ENCODE data around the gene PIGB. TPM values are rescaled to one million over a fixed set of nuclear protein-coding genes. Genes with fewer than 3 reads are reported as not detected.

The PIGB gene
- total and polyA plus RNA-seq, 2 of the 13 experiments (the other 11 are each of a cell fraction or from before 2014, with no cell fraction given) = 14.5 to 19.1 TPM

DNA sequence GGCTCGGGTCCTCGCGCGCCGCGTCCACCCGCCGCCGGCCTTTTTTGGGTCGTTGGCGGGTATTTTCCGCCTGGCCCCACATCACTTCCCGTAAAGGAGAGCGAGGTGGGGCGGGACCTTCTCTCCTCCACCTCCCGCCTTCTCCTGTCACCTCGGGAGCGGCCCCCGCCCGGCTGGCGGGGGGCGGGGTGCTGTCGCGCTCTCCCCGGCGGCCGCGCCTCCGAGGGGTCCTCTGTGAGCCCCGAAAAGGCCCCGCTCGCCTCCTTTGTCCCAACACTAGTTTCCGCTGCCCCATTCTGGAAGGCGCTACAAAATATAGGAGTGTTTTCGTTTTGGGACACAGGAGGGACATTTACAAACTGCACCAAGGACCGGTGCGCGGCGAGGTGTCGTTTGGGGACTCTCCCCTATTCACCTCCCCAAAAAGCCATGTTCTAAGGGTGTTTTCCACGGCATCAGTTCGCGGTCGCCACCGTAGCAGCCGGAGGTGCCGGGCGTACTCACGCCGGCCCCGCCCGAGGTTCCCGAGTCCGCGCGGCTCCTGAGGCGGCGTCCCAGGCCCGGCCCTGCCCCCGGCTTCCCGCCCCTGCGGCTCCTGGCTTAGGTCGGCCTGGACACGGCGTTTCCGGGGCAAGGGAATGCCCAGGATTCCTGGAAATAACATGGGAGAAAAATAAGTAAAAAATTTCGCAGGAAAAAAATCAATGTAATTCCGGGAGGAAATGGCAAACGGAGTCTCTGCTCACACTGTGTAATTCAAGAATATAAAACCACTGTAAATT lies 29.1 kb upstream of the PIGB start, which contains the start of gene RAB27A (continued):
- TF ChIP-seq, protein P1, sequence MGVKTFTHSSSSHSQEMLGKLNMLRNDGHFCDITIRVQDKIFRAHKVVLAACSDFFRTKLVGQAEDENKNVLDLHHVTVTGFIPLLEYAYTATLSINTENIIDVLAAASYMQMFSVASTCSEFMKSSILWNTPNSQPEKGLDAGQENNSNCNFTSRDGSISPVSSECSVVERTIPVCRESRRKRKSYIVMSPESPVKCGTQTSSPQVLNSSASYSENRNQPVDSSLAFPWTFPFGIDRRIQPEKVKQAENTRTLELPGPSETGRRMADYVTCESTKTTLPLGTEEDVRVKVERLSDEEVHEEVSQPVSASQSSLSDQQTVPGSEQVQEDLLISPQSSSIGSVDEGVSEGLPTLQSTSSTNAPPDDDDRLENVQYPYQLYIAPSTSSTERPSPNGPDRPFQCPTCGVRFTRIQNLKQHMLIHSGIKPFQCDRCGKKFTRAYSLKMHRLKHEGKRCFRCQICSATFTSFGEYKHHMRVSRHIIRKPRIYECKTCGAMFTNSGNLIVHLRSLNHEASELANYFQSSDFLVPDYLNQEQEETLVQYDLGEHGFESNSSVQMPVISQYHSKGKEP (CRISPR knock-in tag; IDR thresholded peaks at IDR 0.05) = no peak
- TF ChIP-seq ZNF264 (CRISPR knock-in tag; IDR thresholded peaks at IDR 0.05) (no peak), ZBTB8A (CRISPR knock-in tag; IDR thresholded peaks at IDR 0.05; ENCODE audit: borderline replicate concordance, low read depth) (no peak), FOXP1 (IDR thresholded peaks at IDR 0.05) (no peak), FOXP1 (CRISPR knock-in tag; IDR thresholded peaks at IDR 0.05) (no peak), HMG20B (CRISPR knock-in tag; conservative IDR thresholded peaks at IDR 0.05) (peak; percentile 7; the same call in 1 of the 2 replicates), NFE2L2 (IDR thresholded peaks at IDR 0.05; ENCODE audit: low read length) (no peak), CCDC6 (CRISPR knock-in tag; IDR thresholded peaks at IDR 0.05) (peak; percentile 80; the same call in 1 of the 2 replicates), EP300 (IDR thresholded peaks at IDR 0.05; ENCODE audit: low read depth in 2 of 2, low read length in 2 of 2) (no peak), EP300 (CRISPR knock-in tag; IDR thresholded peaks at IDR 0.05; ENCODE audit: borderline replicate concordance) (no peak)
- TF ChIP-seq, protein P2, sequence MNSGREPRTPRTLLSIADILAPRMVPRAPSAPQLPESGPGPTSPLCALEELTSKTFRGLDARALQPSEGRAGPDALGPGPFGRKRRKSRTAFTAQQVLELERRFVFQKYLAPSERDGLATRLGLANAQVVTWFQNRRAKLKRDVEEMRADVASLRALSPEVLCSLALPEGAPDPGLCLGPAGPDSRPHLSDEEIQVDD (CRISPR knock-in tag; IDR thresholded peaks at IDR 0.05; ENCODE audit: borderline replicate concordance) = no peak
- TF ChIP-seq, protein P3, sequence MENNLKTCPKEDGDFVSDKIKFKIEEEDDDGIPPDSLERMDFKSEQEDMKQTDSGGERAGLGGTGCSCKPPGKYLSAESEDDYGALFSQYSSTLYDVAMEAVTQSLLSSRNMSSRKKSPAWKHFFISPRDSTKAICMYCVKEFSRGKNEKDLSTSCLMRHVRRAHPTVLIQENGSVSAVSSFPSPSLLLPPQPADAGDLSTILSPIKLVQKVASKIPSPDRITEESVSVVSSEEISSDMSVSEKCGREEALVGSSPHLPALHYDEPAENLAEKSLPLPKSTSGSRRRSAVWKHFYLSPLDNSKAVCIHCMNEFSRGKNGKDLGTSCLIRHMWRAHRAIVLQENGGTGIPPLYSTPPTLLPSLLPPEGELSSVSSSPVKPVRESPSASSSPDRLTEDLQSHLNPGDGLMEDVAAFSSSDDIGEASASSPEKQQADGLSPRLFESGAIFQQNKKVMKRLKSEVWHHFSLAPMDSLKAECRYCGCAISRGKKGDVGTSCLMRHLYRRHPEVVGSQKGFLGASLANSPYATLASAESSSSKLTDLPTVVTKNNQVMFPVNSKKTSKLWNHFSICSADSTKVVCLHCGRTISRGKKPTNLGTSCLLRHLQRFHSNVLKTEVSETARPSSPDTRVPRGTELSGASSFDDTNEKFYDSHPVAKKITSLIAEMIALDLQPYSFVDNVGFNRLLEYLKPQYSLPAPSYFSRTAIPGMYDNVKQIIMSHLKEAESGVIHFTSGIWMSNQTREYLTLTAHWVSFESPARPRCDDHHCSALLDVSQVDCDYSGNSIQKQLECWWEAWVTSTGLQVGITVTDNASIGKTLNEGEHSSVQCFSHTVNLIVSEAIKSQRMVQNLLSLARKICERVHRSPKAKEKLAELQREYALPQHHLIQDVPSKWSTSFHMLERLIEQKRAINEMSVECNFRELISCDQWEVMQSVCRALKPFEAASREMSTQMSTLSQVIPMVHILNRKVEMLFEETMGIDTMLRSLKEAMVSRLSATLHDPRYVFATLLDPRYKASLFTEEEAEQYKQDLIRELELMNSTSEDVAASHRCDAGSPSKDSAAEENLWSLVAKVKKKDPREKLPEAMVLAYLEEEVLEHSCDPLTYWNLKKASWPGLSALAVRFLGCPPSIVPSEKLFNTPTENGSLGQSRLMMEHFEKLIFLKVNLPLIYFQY (CRISPR knock-in tag; IDR thresholded peaks at IDR 0.05; ENCODE audit: borderline replicate concordance) = 0 out of 2 replicates have a peak, but pooled peaks have one; percentile 17
- TF ChIP-seq, protein P4, sequence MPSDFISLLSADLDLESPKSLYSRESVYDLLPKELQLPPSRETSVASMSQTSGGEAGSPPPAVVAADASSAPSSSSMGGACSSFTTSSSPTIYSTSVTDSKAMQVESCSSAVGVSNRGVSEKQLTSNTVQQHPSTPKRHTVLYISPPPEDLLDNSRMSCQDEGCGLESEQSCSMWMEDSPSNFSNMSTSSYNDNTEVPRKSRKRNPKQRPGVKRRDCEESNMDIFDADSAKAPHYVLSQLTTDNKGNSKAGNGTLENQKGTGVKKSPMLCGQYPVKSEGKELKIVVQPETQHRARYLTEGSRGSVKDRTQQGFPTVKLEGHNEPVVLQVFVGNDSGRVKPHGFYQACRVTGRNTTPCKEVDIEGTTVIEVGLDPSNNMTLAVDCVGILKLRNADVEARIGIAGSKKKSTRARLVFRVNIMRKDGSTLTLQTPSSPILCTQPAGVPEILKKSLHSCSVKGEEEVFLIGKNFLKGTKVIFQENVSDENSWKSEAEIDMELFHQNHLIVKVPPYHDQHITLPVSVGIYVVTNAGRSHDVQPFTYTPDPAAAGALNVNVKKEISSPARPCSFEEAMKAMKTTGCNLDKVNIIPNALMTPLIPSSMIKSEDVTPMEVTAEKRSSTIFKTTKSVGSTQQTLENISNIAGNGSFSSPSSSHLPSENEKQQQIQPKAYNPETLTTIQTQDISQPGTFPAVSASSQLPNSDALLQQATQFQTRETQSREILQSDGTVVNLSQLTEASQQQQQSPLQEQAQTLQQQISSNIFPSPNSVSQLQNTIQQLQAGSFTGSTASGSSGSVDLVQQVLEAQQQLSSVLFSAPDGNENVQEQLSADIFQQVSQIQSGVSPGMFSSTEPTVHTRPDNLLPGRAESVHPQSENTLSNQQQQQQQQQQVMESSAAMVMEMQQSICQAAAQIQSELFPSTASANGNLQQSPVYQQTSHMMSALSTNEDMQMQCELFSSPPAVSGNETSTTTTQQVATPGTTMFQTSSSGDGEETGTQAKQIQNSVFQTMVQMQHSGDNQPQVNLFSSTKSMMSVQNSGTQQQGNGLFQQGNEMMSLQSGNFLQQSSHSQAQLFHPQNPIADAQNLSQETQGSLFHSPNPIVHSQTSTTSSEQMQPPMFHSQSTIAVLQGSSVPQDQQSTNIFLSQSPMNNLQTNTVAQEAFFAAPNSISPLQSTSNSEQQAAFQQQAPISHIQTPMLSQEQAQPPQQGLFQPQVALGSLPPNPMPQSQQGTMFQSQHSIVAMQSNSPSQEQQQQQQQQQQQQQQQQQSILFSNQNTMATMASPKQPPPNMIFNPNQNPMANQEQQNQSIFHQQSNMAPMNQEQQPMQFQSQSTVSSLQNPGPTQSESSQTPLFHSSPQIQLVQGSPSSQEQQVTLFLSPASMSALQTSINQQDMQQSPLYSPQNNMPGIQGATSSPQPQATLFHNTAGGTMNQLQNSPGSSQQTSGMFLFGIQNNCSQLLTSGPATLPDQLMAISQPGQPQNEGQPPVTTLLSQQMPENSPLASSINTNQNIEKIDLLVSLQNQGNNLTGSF (CRISPR knock-in tag; IDR thresholded peaks at IDR 0.05) = 0 out of 2 replicates have a peak, but pooled peaks have one; percentile 3

Data from HepG2 (cell line).